GM23338 (cell line): Measurements from ENCODE around the gene KIRREL3.

Experiments
- CREB1 ChIP-seq: fragments of 250-450 bp; sonication (Bioruptor Pico); IDR thresholded peaks from 2 replicates; pipeline ENCODE4 v1.5.0; 2020; ENCODE audit warnings: low read depth, mild to moderate bottlenecking, moderate library complexity
- CTCF ChIP-seq, 2 experiments: fragments of 200-600 bp in 1 of 2; sonication (generic) in 1 of 2; conservative IDR thresholded peaks; 2 replicates each; pipeline versions ENCODE4 v1.5.1 to v1.6.1; 2016 to 2017; ENCODE audit warnings: antibody characterized with exemption in 2 of 2, low read depth in 2 of 2, mild to moderate bottlenecking in 2 of 2, moderate library complexity in 1 of 2
- EZH2 ChIP-seq: fragments of 200-600 bp; sonication (generic); IDR thresholded peaks from one replicate; pipeline ENCODE4 v1.8.0; 2017; ENCODE audit warnings: antibody characterized with exemption, mild to moderate bottlenecking, low read depth; ENCODE audit not compliant: unreplicated experiment
- EZH2phosphoT487 ChIP-seq: fragments of 200-600 bp; sonication (generic); IDR thresholded peaks from one replicate; pipeline ENCODE4 v1.8.1; 2018; ENCODE audit warnings: antibody characterized with exemption; ENCODE audit not compliant: unreplicated experiment
- JUNB ChIP-seq: IDR thresholded peaks from one replicate; pipeline ENCODE4 v1.6.1; 2016; ENCODE audit warnings: antibody characterized with exemption; ENCODE audit not compliant: unreplicated experiment
- POLR2AphosphoS5 ChIP-seq: IDR thresholded peaks from 2 replicates; pipeline ENCODE4 v1.6.1; 2016; ENCODE audit warnings: antibody characterized with exemption, low read depth
- REST ChIP-seq: IDR thresholded peaks from one replicate; pipeline ENCODE4 v1.6.1; 2018; ENCODE audit warnings: antibody characterized with exemption; ENCODE audit not compliant: unreplicated experiment
- STAT1 ChIP-seq: IDR thresholded peaks from one replicate; pipeline ENCODE4 v1.6.1; 2016; ENCODE audit warnings: antibody characterized with exemption; ENCODE audit not compliant: unreplicated experiment
- ZNF331 ChIP-seq: fragments of 250-450 bp; sonication (Bioruptor Pico); IDR thresholded peaks from 2 replicates; pipeline ENCODE4 v1.5.0; 2020; ENCODE audit warnings: low read depth, mild to moderate bottlenecking, moderate library complexity

GRCh38 chr11:126925321-126926093 lies 75.1 kb downstream of the KIRREL3 start:
- no peak for TF ChIP-seq ZNF331
- no peak for TF ChIP-seq POLR2AphosphoS5
- TF ChIP-seq CTCF (conservative IDR thresholded peaks at IDR 0.05; ENCODE audit: low read depth in 2 of 2) = no peak
- TF ChIP-seq EZH2phosphoT487 = no peak
- TF ChIP-seq REST = no peak
- no peak for TF ChIP-seq EZH2
- no peak for TF ChIP-seq CREB1 (CRISPR knock-in tag)
- TF ChIP-seq JUNB = no peak
- no peak for TF ChIP-seq STAT1
